ENCODE data around the gene CDC37L1.

DNA sequence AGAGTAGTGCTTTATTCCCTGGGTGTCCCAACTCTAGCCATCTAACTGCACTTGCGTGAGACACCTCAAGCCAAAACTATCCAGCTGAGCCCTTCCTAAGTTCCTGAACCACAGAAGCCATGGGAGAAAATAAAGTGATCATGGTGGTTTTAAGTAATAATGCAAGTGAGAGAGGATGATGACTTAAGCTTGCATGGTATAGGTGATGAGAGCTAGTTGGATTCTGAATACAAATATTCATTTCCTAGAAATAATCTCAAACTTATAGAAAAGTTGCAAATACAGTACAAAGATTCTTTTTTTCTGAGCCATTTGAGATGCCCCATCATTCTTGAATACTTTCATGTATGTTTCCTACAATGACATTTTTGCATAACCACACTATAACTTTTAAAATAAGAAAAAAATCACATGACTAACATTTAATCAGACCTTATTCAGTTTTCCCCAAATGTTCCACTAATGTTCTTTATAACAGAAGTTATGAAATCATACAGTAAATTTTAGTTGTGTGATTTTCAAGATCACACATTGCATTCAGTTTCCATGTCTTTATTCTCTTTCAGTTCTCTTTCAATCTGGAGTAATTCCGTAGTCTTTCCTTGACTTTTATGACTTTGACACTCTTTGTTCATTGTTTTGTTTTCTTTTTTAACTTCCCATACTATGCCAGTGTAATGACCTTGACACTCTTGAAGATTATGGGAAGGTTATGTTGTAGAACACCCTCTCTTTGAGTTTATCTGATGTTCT, 67.1 kb downstream of the CDC37L1 start:
- TF ChIP-seq POLR2A (IDR thresholded peaks at IDR 0.05; ENCODE audit: low read length) (no peak), GATA1 (IDR thresholded peaks at IDR 0.05; ENCODE audit: low read depth, low read length) (no peak)

All from erythroblast (primary cell).